HL-60 (cell line): Measurements from ENCODE around the gene ADD3.
A peak's percentile ranks its signal among the peaks of the same experiment; 100 is the strongest.

Source experiments
- SPI1 ChIP-seq: IDR thresholded peaks from 2 replicates; pipeline ENCODE4 v1.6.1; 2012; ENCODE audit warnings: low read depth, mild to moderate bottlenecking, borderline replicate concordance
- TF ChIP-seq, protein P1 (sequence below): IDR thresholded peaks from one replicate; pipeline ENCODE4 v1.5.1; 2011; ENCODE audit warnings: low read length, control low read depth, inconsistent platforms; ENCODE audit not compliant: insufficient read depth

DNA sequence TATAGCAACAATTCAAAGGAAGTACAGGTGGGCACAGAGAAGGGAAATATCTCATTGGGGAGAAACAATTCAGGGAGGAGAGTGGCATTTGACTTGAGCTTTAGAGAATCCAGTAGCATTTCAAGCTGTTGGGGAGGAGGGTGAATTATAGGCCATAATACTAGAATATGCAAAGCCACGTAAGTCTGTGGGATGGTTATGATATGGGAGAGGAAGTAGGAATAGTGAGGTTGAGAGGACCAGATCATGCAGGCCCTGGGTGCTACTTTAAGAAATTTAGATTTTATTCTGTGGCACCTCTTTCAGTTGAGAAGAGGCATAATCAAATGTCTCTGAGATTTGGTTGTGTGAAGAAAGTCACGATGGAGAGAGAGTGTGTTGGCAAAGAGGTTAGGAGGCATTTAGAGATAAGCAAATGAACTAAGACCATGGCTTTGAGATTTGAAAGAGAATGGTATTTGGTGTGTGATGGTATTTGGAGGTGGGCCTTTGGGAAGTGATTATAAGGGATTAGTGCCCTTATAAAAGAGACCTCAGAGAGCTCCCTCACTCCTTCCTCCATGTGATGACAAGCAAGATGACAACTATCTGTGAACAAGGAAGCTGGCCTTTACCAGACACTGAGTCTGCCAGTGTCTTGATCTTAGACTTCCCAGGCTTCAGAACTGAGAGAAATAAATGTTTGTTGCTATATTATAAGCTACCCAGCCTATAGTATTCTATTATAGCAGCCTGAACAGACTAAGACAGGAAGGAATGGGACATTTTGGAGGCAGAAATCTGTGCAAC is 15.1 kb downstream of the ADD3 start:
- TF ChIP-seq, protein P1, sequence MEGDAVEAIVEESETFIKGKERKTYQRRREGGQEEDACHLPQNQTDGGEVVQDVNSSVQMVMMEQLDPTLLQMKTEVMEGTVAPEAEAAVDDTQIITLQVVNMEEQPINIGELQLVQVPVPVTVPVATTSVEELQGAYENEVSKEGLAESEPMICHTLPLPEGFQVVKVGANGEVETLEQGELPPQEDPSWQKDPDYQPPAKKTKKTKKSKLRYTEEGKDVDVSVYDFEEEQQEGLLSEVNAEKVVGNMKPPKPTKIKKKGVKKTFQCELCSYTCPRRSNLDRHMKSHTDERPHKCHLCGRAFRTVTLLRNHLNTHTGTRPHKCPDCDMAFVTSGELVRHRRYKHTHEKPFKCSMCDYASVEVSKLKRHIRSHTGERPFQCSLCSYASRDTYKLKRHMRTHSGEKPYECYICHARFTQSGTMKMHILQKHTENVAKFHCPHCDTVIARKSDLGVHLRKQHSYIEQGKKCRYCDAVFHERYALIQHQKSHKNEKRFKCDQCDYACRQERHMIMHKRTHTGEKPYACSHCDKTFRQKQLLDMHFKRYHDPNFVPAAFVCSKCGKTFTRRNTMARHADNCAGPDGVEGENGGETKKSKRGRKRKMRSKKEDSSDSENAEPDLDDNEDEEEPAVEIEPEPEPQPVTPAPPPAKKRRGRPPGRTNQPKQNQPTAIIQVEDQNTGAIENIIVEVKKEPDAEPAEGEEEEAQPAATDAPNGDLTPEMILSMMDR, result no peak
- TF ChIP-seq SPI1, result peak; percentile 22; the same call in 1 of the 2 replicates
